Kidney (tissue), 14 donors: ENCODE data around the gene PTPN7. TPM values are rescaled to one million over a fixed set of nuclear protein-coding genes. Genes with fewer than 3 reads are reported as not detected.

ENCODE experiments used
- DNase-seq, 5 donors: peaks; one replicate each; pipeline ENCODE4 v3.0.0-alpha.2; 2013 to 2020
- FAIRE-seq: peaks from 2 replicates; lab custom pipeline; 2012; peaks lifted over from hg19 to GRCh38; lab: Jason Lieb, UNC
- H3K27ac ChIP-seq, 2 donors: one replicate each; pipeline ENCODE4 v1.7.0; 2013; ENCODE audit warnings: low read depth in 2 of 2, low read length in 2 of 2, inconsistent platforms in 1 of 2
- H3K27me3 ChIP-seq: one replicate; pipeline ENCODE4 v1.7.1; 2013; ENCODE audit warnings: low read length, inconsistent platforms; ENCODE audit not compliant: control insufficient read depth, insufficient read depth
- H3K36me3 ChIP-seq, 3 donors: one replicate each; pipeline versions ENCODE4 v1.7.0 to v1.7.1; 2013; ENCODE audit warnings: low read length in 3 of 3, control low read depth in 1 of 3, inconsistent platforms in 1 of 3; ENCODE audit not compliant: insufficient read depth in 3 of 3, control insufficient read depth in 2 of 3
- H3K4me1 ChIP-seq, 3 donors: one replicate each; pipeline versions ENCODE4 v1.7.0 to v1.7.1; 2013; ENCODE audit warnings: low read length in 3 of 3, inconsistent platforms in 1 of 3, low read depth in 1 of 3; ENCODE audit not compliant: control insufficient read depth in 2 of 3, insufficient read depth in 2 of 3
- H3K4me3 ChIP-seq, 3 donors: one replicate each; pipeline versions ENCODE4 v1.7.0 to v1.8.1; 2013; ENCODE audit warnings: low read length in 3 of 3, control low read depth in 1 of 3, inconsistent platforms in 1 of 3
- H3K9ac ChIP-seq, 3 donors: one replicate each; pipeline versions ENCODE4 v1.7.0 to v1.7.1; 2013; ENCODE audit warnings: low read length in 3 of 3, control low read depth in 1 of 3, inconsistent platforms in 1 of 3
- H3K9me3 ChIP-seq, 3 donors: one replicate each; pipeline versions ENCODE4 v1.7.0 to v1.7.1; 2013; ENCODE audit warnings: low read length in 3 of 3, control low read depth in 1 of 3, inconsistent platforms in 1 of 3; ENCODE audit not compliant: control insufficient read depth in 2 of 3, insufficient read depth in 1 of 3
- intact Hi-C: fragments of 100-400 bp; cut with DNase I; formaldehyde crosslinking; loops from one replicate; pipeline ENCODE4 v1.11.1; 2022
- polyA plus RNA-seq: library from polyadenylated mRNA; stranded (reverse); fragments of 350-450 nt; fragmentation: Illumina TruSeq; extraction: RNeasy Lipid Tissue Mini Kit (QIAGEN cat#74804); gene quantifications from one replicate; pipeline ENCODE4 v1.2.3, GENCODE V29; 2014; ENCODE audit warnings: low read depth, low replicate concordance; ENCODE audit not compliant: insufficient read depth
- total RNA-seq: library from RNA; stranded (reverse); fragmentation: NEBNext Ultra II Directional; extraction: Animal tissue kit (Norgen Biotek cat#: 25700); gene quantifications from one replicate; pipeline ENCODE4 v1.2.1, GENCODE V29; 2021
- TF ChIP-seq, protein P1 (sequence below): IDR thresholded peaks from 3 replicates; pipeline ENCODE4 v1.5.1; 2012; ENCODE audit warnings: mild to moderate bottlenecking, moderate library complexity, borderline replicate concordance; ENCODE audit not compliant: insufficient read depth; ENCODE audit errors: extremely low read depth
- donor health status: control.
- donor health status: control.
- donor health status: control.
- donor health status: control.
- donor health status: control.
- donor health status: DM: yes; HTN: yes; CAD: no.
- donor health status: Normal renal cell carcinoma (clear cell type).

The PTPN7 gene
- total and polyA plus RNA-seq, 2 donors from 2014 or later = 3.5 to 5.5 TPM

GRCh38 chr1:202205523-202206190 lies 45.3 kb upstream of the PTPN7 start:
- Histone ChIP-seq H3K9me3 (no peaks in the 10 kb centered on the region), H3K36me3 (no peaks in the 10 kb centered on the region), H3K27ac (no peak overlapping the region), H3K4me1 (no peaks in the 10 kb centered on the region), H3K4me3 (no peak overlapping the region), H3K9ac (no peak overlapping the region), H3K27me3 (no peaks in the 10 kb centered on the region)
- DNase-seq (no peak), FAIRE-seq (no peak)
- intact Hi-C loops = no loop called here
- TF ChIP-seq, protein P1, sequence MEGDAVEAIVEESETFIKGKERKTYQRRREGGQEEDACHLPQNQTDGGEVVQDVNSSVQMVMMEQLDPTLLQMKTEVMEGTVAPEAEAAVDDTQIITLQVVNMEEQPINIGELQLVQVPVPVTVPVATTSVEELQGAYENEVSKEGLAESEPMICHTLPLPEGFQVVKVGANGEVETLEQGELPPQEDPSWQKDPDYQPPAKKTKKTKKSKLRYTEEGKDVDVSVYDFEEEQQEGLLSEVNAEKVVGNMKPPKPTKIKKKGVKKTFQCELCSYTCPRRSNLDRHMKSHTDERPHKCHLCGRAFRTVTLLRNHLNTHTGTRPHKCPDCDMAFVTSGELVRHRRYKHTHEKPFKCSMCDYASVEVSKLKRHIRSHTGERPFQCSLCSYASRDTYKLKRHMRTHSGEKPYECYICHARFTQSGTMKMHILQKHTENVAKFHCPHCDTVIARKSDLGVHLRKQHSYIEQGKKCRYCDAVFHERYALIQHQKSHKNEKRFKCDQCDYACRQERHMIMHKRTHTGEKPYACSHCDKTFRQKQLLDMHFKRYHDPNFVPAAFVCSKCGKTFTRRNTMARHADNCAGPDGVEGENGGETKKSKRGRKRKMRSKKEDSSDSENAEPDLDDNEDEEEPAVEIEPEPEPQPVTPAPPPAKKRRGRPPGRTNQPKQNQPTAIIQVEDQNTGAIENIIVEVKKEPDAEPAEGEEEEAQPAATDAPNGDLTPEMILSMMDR = no peak

DNA sequence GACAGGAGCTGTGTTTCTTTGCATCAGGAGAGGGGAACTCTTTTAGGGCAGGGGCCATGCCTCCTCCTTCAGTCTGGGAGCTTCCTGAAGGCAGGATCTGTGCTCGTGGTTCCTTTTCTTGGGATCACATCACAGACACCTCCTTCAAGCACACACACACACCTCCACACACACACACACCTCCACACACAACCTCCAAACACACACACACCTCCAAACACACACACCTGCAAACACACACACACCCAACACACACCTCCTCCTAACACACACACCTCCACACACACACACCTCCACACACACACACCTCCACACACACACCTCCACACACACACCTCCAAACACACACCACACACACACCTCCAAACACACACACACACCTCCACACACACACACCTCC lies 43.7 kb upstream of the PTPN7 start:
- intact Hi-C loops = loop anchor here (5.0 kb wide), 1 partner anchor 113 kb away; no protein-coding TSS in a partner anchor
- no peak for FAIRE-seq
- Histone ChIP-seq H3K4me3 (no peak overlapping the region), H3K4me1 (no peaks in the 10 kb centered on the region), H3K27me3 (no peaks in the 10 kb centered on the region), H3K9me3 (no peaks in the 10 kb centered on the region), H3K36me3 (no peaks in the 10 kb centered on the region), H3K9ac (no peak overlapping the region), H3K27ac (no peak overlapping the region)
- TF ChIP-seq, protein P1 = no peak
- DNase-seq = no peak

DNA sequence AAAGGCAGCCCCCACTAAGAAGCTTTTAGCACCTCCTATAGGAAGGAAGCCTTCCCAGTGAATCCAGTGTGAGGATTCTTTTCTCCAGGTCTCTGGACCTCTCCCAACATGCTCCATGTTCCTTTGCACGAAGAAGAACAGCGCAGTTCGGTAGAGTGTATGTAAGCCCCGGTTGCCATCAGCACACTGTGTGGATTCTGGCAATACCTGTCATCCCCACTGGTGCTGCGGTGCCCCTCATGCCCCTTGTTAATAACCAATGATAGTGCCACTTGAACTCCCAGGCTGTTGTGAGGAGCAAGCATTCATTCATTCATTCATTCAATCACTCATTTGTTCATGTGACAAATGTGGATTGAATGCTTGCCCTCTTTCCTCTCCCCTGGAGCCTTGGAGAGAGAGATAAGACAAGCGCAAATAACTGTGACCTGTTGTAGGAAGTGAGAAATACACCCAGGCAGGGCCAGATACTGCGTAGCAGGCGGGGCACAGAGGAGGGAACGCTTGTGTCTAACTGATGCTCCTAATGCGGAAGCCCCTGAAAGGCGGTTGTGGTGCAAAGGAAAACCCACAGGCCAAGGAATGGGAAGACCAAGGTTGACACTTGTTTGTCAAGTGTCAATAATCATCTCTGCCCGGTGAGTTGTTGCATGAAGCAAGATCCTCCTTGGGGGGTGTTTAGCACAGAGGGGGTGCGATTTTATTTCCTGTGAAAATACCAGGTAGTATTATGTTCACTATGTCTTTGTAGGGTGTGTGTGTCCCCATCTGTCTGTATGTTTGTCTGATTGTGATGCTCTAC lies 43.0 kb upstream of the PTPN7 start:
- H3K36me3 ChIP-seq = no peaks in the 10 kb centered on the region
- no peak for DNase-seq
- no peaks in the 10 kb centered on the region for H3K27me3 ChIP-seq
- H3K4me1 ChIP-seq = no peaks in the 10 kb centered on the region
- no peak overlapping the region for H3K27ac ChIP-seq
- no peaks in the 10 kb centered on the region for H3K9me3 ChIP-seq
- FAIRE-seq = no peak
- H3K4me3 ChIP-seq = no peak overlapping the region
- intact Hi-C loops = loop anchor here (5.0 kb wide), 1 partner anchor 114 kb away; no protein-coding TSS in a partner anchor
- TF ChIP-seq, protein P1 = no peak
- no peak overlapping the region for H3K9ac ChIP-seq
